ENCODE measurements around the gene NCOR2.

NCOR2 gene

GRCh38 chr12:124599074-124599999 is 31.9 kb upstream of the NCOR2 start:
- H3K27ac ChIP-seq (ENCODE audit: low read length): no peak overlapping the region
- H3K27me3 ChIP-seq (ENCODE audit: control insufficient read depth in 1 of 2, insufficient read depth in 2 of 2, low read length in 2 of 2): no peaks in the 10 kb centered on the region
- peaks cover 8% of the 10 kb centered on the region for H3K4me1 ChIP-seq (ENCODE audit: control insufficient read depth, insufficient read depth, low read length)
- no peaks in the 10 kb centered on the region for H3K36me3 ChIP-seq (ENCODE audit: control insufficient read depth in 2 of 2, insufficient read depth in 2 of 2, low read length in 2 of 2)
- no peak overlapping the region for H3K4me3 ChIP-seq (ENCODE audit: low read length in 2 of 2)
- H3K9ac ChIP-seq (ENCODE audit: low read length in 2 of 2): no peak overlapping the region
- no peaks in the 10 kb centered on the region for H3K9me3 ChIP-seq (ENCODE audit: control insufficient read depth in 2 of 2, low read length in 2 of 2)

- Histone ChIP-seq H3K27me3 (ENCODE audit: control insufficient read depth in 1 of 2, insufficient read depth in 2 of 2, low read length in 2 of 2) (no peaks in the 10 kb centered on the region), H3K9me3 (ENCODE audit: control insufficient read depth in 2 of 2, low read length in 2 of 2) (no peaks in the 10 kb centered on the region), H3K36me3 (ENCODE audit: control insufficient read depth in 2 of 2, insufficient read depth in 2 of 2, low read length in 2 of 2) (no peaks in the 10 kb centered on the region), H3K9ac (ENCODE audit: low read length in 2 of 2) (no peak overlapping the region), H3K4me1 (ENCODE audit: control insufficient read depth, insufficient read depth, low read length) (no peaks in the 10 kb centered on the region), H3K27ac (ENCODE audit: low read length) (no peak overlapping the region), H3K4me3 (ENCODE audit: low read length in 2 of 2) (no peak overlapping the region)
Measured at GRCh38 chr12:124597041-124597440, 29.6 kb upstream of the NCOR2 start.

- Histone ChIP-seq H3K9me3 (ENCODE audit: control insufficient read depth in 2 of 2, low read length in 2 of 2) (peaks cover 0 to 4% of the 10 kb centered on the region in 2 donors), H3K36me3 (ENCODE audit: control insufficient read depth in 2 of 2, insufficient read depth in 2 of 2, low read length in 2 of 2) (no peaks in the 10 kb centered on the region)
Measured at GRCh38 chr12:124595444-124595843, 28.0 kb upstream of the NCOR2 start.

GRCh38 chr12:124594851-124595250 is 27.4 kb upstream of the NCOR2 start:
- Histone ChIP-seq H3K4me3 (ENCODE audit: low read length in 2 of 2) (no peak overlapping the region), H3K27me3 (ENCODE audit: control insufficient read depth in 1 of 2, insufficient read depth in 2 of 2, low read length in 2 of 2) (no peaks in the 10 kb centered on the region), H3K27ac (ENCODE audit: low read length) (no peak overlapping the region), H3K9ac (ENCODE audit: low read length in 2 of 2) (no peak overlapping the region), H3K4me1 (ENCODE audit: control insufficient read depth, insufficient read depth, low read length) (no peaks in the 10 kb centered on the region), H3K9me3 (ENCODE audit: control insufficient read depth in 2 of 2, low read length in 2 of 2) (peaks cover 0 to 7% of the 10 kb centered on the region in 2 donors), H3K36me3 (ENCODE audit: control insufficient read depth in 2 of 2, insufficient read depth in 2 of 2, low read length in 2 of 2) (no peaks in the 10 kb centered on the region)

More at GRCh38 chr12:124595444-124595843, 28.0 kb upstream of the NCOR2 start:
- no peaks in the 10 kb centered on the region for H3K4me1 ChIP-seq (ENCODE audit: control insufficient read depth, insufficient read depth, low read length)
- H3K27me3 ChIP-seq (ENCODE audit: control insufficient read depth in 1 of 2, insufficient read depth in 2 of 2, low read length in 2 of 2): no peaks in the 10 kb centered on the region
- H3K27ac ChIP-seq (ENCODE audit: low read length): no peak overlapping the region
- no peak overlapping the region for H3K9ac ChIP-seq (ENCODE audit: low read length in 2 of 2)
- H3K4me3 ChIP-seq (ENCODE audit: low read length in 2 of 2): no peak overlapping the region

- Histone ChIP-seq H3K4me1 (ENCODE audit: control insufficient read depth, insufficient read depth, low read length) (peaks cover 1% of the 10 kb centered on the region), H3K27ac (ENCODE audit: low read length) (no peak overlapping the region), H3K9me3 (ENCODE audit: control insufficient read depth in 2 of 2, low read length in 2 of 2) (peaks cover 0 to 7% of the 10 kb centered on the region in 2 donors), H3K27me3 (ENCODE audit: control insufficient read depth in 1 of 2, insufficient read depth in 2 of 2, low read length in 2 of 2) (no peaks in the 10 kb centered on the region), H3K36me3 (ENCODE audit: control insufficient read depth in 2 of 2, insufficient read depth in 2 of 2, low read length in 2 of 2) (no peaks in the 10 kb centered on the region), H3K4me3 (ENCODE audit: low read length in 2 of 2) (no peak overlapping the region), H3K9ac (ENCODE audit: low read length in 2 of 2) (no peak overlapping the region)
Measured at GRCh38 chr12:124593851-124594401, 26.5 kb upstream of the NCOR2 start.

- H3K27me3 ChIP-seq (ENCODE audit: control insufficient read depth in 1 of 2, insufficient read depth in 2 of 2, low read length in 2 of 2): no peaks in the 10 kb centered on the region
- H3K36me3 ChIP-seq (ENCODE audit: control insufficient read depth in 2 of 2, insufficient read depth in 2 of 2, low read length in 2 of 2): no peaks in the 10 kb centered on the region
- H3K27ac ChIP-seq (ENCODE audit: low read length): no peak overlapping the region
- H3K4me1 ChIP-seq (ENCODE audit: control insufficient read depth, insufficient read depth, low read length): peaks cover 3% of the 10 kb centered on the region
- H3K9me3 ChIP-seq (ENCODE audit: control insufficient read depth in 2 of 2, low read length in 2 of 2): peaks cover 0 to 7% of the 10 kb centered on the region in 2 donors
- H3K4me3 ChIP-seq (ENCODE audit: low read length in 2 of 2): no peak overlapping the region
- no peak overlapping the region for H3K9ac ChIP-seq (ENCODE audit: low read length in 2 of 2)
Measured at GRCh38 chr12:124593176-124593575, 25.8 kb upstream of the NCOR2 start.

GRCh38 chr12:124592481-124593160 is 25.2 kb upstream of the NCOR2 start:
- Histone ChIP-seq H3K4me3 (ENCODE audit: low read length in 2 of 2) (no peak overlapping the region), H3K27me3 (ENCODE audit: control insufficient read depth in 1 of 2, insufficient read depth in 2 of 2, low read length in 2 of 2) (no peaks in the 10 kb centered on the region), H3K9ac (ENCODE audit: low read length in 2 of 2) (no peak overlapping the region), H3K9me3 (ENCODE audit: control insufficient read depth in 2 of 2, low read length in 2 of 2) (peaks cover 0 to 7% of the 10 kb centered on the region in 2 donors), H3K4me1 (ENCODE audit: control insufficient read depth, insufficient read depth, low read length) (peaks cover 3% of the 10 kb centered on the region), H3K36me3 (ENCODE audit: control insufficient read depth in 2 of 2, insufficient read depth in 2 of 2, low read length in 2 of 2) (no peaks in the 10 kb centered on the region), H3K27ac (ENCODE audit: low read length) (no peak overlapping the region)

GRCh38 chr12:124592050-124592449 is 24.6 kb upstream of the NCOR2 start:
- H3K9me3 ChIP-seq (ENCODE audit: control insufficient read depth in 2 of 2, low read length in 2 of 2): peaks cover 0 to 7% of the 10 kb centered on the region in 2 donors
- H3K4me1 ChIP-seq (ENCODE audit: control insufficient read depth, insufficient read depth, low read length): peaks cover 3% of the 10 kb centered on the region
- no peaks in the 10 kb centered on the region for H3K27me3 ChIP-seq (ENCODE audit: control insufficient read depth in 1 of 2, insufficient read depth in 2 of 2, low read length in 2 of 2)
- no peak overlapping the region for H3K9ac ChIP-seq (ENCODE audit: low read length in 2 of 2)
- no peak overlapping the region for H3K4me3 ChIP-seq (ENCODE audit: low read length in 2 of 2)
- no peaks in the 10 kb centered on the region for H3K36me3 ChIP-seq (ENCODE audit: control insufficient read depth in 2 of 2, insufficient read depth in 2 of 2, low read length in 2 of 2)
- H3K27ac ChIP-seq (ENCODE audit: low read length): no peak overlapping the region

GRCh38 chr12:124590447-124590846 is 23.0 kb upstream of the NCOR2 start:
- Histone ChIP-seq H3K4me1 (ENCODE audit: control insufficient read depth, insufficient read depth, low read length) (peaks cover 3% of the 10 kb centered on the region), H3K27me3 (ENCODE audit: control insufficient read depth in 1 of 2, insufficient read depth in 2 of 2, low read length in 2 of 2) (no peaks in the 10 kb centered on the region), H3K4me3 (ENCODE audit: low read length in 2 of 2) (no peak overlapping the region), H3K27ac (ENCODE audit: low read length) (no peak overlapping the region), H3K36me3 (ENCODE audit: control insufficient read depth in 2 of 2, insufficient read depth in 2 of 2, low read length in 2 of 2) (no peaks in the 10 kb centered on the region), H3K9me3 (ENCODE audit: control insufficient read depth in 2 of 2, low read length in 2 of 2) (peaks cover 0 to 7% of the 10 kb centered on the region in 2 donors), H3K9ac (ENCODE audit: low read length in 2 of 2) (no peak overlapping the region)

GRCh38 chr12:124588751-124589267 is 21.4 kb upstream of the NCOR2 start:
- peaks cover 0 to 7% of the 10 kb centered on the region in 2 donors for H3K9me3 ChIP-seq (ENCODE audit: control insufficient read depth in 2 of 2, low read length in 2 of 2)
- H3K4me3 ChIP-seq (ENCODE audit: low read length in 2 of 2): no peak overlapping the region
- peaks cover 3% of the 10 kb centered on the region for H3K4me1 ChIP-seq (ENCODE audit: control insufficient read depth, insufficient read depth, low read length)
- no peak overlapping the region for H3K9ac ChIP-seq (ENCODE audit: low read length in 2 of 2)
- no peak overlapping the region for H3K27ac ChIP-seq (ENCODE audit: low read length)
- no peaks in the 10 kb centered on the region for H3K36me3 ChIP-seq (ENCODE audit: control insufficient read depth in 2 of 2, insufficient read depth in 2 of 2, low read length in 2 of 2)
- no peaks in the 10 kb centered on the region for H3K27me3 ChIP-seq (ENCODE audit: control insufficient read depth in 1 of 2, insufficient read depth in 2 of 2, low read length in 2 of 2)
